ENCODE data around the gene THSD7A. TPM values are rescaled to one million over a fixed set of nuclear protein-coding genes. Genes with fewer than 3 reads are reported as not detected.

The THSD7A gene
- total and polyA plus RNA-seq, 2 of the 8 experiments (the other 6 are each of a cell fraction or from before 2014, with no cell fraction given): 0.44 to 1.2 TPM

- Histone ChIP-seq H3K4ac (replicated peaks; ENCODE audit: insufficient read length, low read depth, low read length) (no peak overlapping the region), H4K8ac (ENCODE audit: extremely low read depth, insufficient read depth, low read length) (no peak overlapping the region), H4K91ac (replicated peaks; ENCODE audit: insufficient read length, low read length) (no peak overlapping the region), H4K20me1 (replicated peaks in 1 of 2; ENCODE audit: control insufficient read depth in 1 of 2, insufficient read depth in 2 of 2, low read length in 2 of 2) (no peaks in the 10 kb centered on the region), H3K9me3 (ENCODE audit: insufficient read depth in 2 of 2, low read depth in 1 of 2, low read length in 1 of 2) (peaks cover 0 to 3% of the 10 kb centered on the region in 2 experiments; a peak in 1 of 4 replicates), H2BK120ac (replicated peaks; ENCODE audit: low read depth, low read length) (no peak overlapping the region), H2BK20ac (ENCODE audit: low read length) (no peak overlapping the region), H3K79me1 (ENCODE audit: low read depth, low read length) (no peaks in the 10 kb centered on the region), H3K36me3 (ENCODE audit: control insufficient read depth in 2 of 4, insufficient read depth in 4 of 4, low read length in 3 of 4) (no peaks in the 10 kb centered on the region), H3K23ac (ENCODE audit: insufficient read length) (no peak overlapping the region), H2BK5ac (ENCODE audit: low read depth, low read length) (no peak overlapping the region), H3K23me2 (ENCODE audit: low read depth, low read length) (no peaks in the 10 kb centered on the region), H3K4me1 (replicated peaks in 1 of 4; ENCODE audit: control insufficient read depth in 3 of 4, insufficient read depth in 4 of 4, low read length in 3 of 4) (no peaks in the 10 kb centered on the region), H3K4me2 (ENCODE audit: insufficient read depth in 1 of 2, low read depth in 2 of 2, low read length in 2 of 2) (no peak overlapping the region), H2BK12ac (ENCODE audit: low read depth, low read length) (no peak overlapping the region), H3K79me2 (ENCODE audit: control insufficient read depth in 1 of 2, insufficient read depth in 2 of 2, low read length in 2 of 2) (no peaks in the 10 kb centered on the region), H3K4me3 (ENCODE audit: extremely low read depth in 1 of 4, insufficient read depth in 2 of 4, low read depth in 3 of 4, low read length in 4 of 4) (no peak overlapping the region), H2BK15ac (ENCODE audit: low read length) (no peak overlapping the region), H3K27me3 (replicated peaks in 1 of 4; ENCODE audit: control insufficient read depth in 3 of 4, extremely low read depth in 1 of 4, insufficient read depth in 3 of 4, low read length in 3 of 4) (no peaks in the 10 kb centered on the region), H4K5ac (ENCODE audit: insufficient read length, low read depth, low read length) (no peak overlapping the region), H3K9ac (replicated peaks in 1 of 4; ENCODE audit: extremely low read depth in 1 of 4, low read depth in 3 of 4, low read length in 3 of 4) (no peak overlapping the region), H3K27ac (ENCODE audit: low read depth, low read length) (no peak overlapping the region), H2AFZ (ENCODE audit: low read length) (no peak overlapping the region), H3K14ac (ENCODE audit: insufficient read length) (no peak overlapping the region), H3K56ac (replicated peaks; ENCODE audit: insufficient read length, low read depth, low read length) (no peak overlapping the region), H2AK5ac (ENCODE audit: low read depth, low read length) (no peak overlapping the region), H3K18ac (ENCODE audit: extremely low read depth, low read length) (no peak overlapping the region)
- POLR2A ChIA-PET (ENCODE audit: partially characterized antibody): no interaction called here
- DNase-seq (ENCODE audit: low read depth in 1 of 2, low spot score in 2 of 2): no peak
- CTCF ChIA-PET (ENCODE audit: partially characterized antibody): interaction anchor here (1.8 kb wide), 1 partner anchor 9 kb away, joined by 7 read pairs; no protein-coding TSS in a partner anchor
- no peak for FAIRE-seq
- WGBS, 2 experiments (ENCODE audit: extremely low coverage in 1 of 2, insufficient coverage in 1 of 2, insufficient read length in 1 of 2, insufficient replicate concordance in 2 of 2, low coverage in 1 of 2, low lambda C conversion rate in 2 of 2, missing lambda C conversion rate in 1 of 2): 92% methylated on average over 2 of the region's 2 CpGs; no CpG with 5 or more reads in 1 of the 2 experiments
- TF ChIP-seq RAD21 (IDR thresholded peaks at IDR 0.05 in 1 of 2, conservative IDR thresholded peaks at IDR 0.05 in 1 of 2; ENCODE audit: low read depth in 2 of 2, low read length in 2 of 2) (no peak), SP1 (IDR thresholded peaks at IDR 0.05; ENCODE audit: low read depth, low read length) (no peak), MAX (IDR thresholded peaks at IDR 0.05) (no peak), TAF1 (IDR thresholded peaks at IDR 0.05; ENCODE audit: low read depth, low read length) (no peak), SIN3A (conservative IDR thresholded peaks at IDR 0.05 in 1 of 2, IDR thresholded peaks at IDR 0.05 in 1 of 2; ENCODE audit: low read depth in 1 of 2, low read length in 2 of 2) (no peak), CREB1 (IDR thresholded peaks at IDR 0.05) (no peak), CBX5 (IDR thresholded peaks at IDR 0.05; ENCODE audit: low read depth, low read length) (no peak), ATF3 (IDR thresholded peaks at IDR 0.05; ENCODE audit: insufficient read depth, low read depth, low read length) (no peak), RNF2 (IDR thresholded peaks at IDR 0.05; ENCODE audit: borderline replicate concordance, low read depth, low read length, missing control alignments, poor library complexity, severe bottlenecking) (no peak), PHF8 (conservative IDR thresholded peaks at IDR 0.05; ENCODE audit: low read depth, low read length) (no peak), ATF2 (IDR thresholded peaks at IDR 0.05; ENCODE audit: low read length) (no peak)
Observed at GRCh38 chr7:11689096-11689495, 142.9 kb downstream of the THSD7A start.

All from H1 (cell line).